Ovary (tissue), 9 donors: ENCODE data around the gene CCDC14. TPM values are rescaled to one million over a fixed set of nuclear protein-coding genes. Genes with fewer than 3 reads are reported as not detected.
"Not testable (repeated sequence)": the region's sequence is repeated elsewhere in the genome, so short reads cannot be mapped to it uniquely, and the experiment has no call there.

ENCODE experiments used
- DNase-seq, 5 donors: peaks; one replicate each; pipeline ENCODE4 v3.0.0-alpha.2; 2019 to 2020
- H3K27ac ChIP-seq, 2 donors: fragments of 200-600 bp; one replicate each; pipeline versions ENCODE4 v1.5.1 to v1.8.0; 2019 to 2022
- H3K27me3 ChIP-seq: fragments of 200-600 bp; one replicate; pipeline ENCODE4 v1.8.0; 2022
- H3K36me3 ChIP-seq: fragments of 200-600 bp; sonication (generic); one replicate; pipeline ENCODE4 v1.5.1; 2019
- H3K4me1 ChIP-seq: one replicate; pipeline ENCODE4 v1.8.1; 2013; ENCODE audit warnings: mild to moderate bottlenecking, moderate library complexity; ENCODE audit not compliant: insufficient read depth
- H3K4me3 ChIP-seq: fragments of 200-600 bp; sonication (generic); one replicate; pipeline ENCODE4 v1.5.1; 2017
- H3K9me3 ChIP-seq, 2 donors: fragments of 200-600 bp in 1 of 2; sonication (generic) in 1 of 2; one replicate each; pipeline versions ENCODE4 v1.5.1 to v1.8.1; 2013 to 2019; ENCODE audit warnings: mild to moderate bottlenecking in 1 of 2, moderate library complexity in 1 of 2
- CTCF ChIP-seq, 3 donors: fragments of 450-650 bp in 2 of 3; fragments of 200-600 bp in 1 of 3; IDR thresholded peaks; one replicate each; pipeline versions ENCODE4 v1.5.1 to v1.8.0; 2016 to 2022; ENCODE audit warnings: antibody characterized with exemption in 3 of 3, mild to moderate bottlenecking in 1 of 3
- EP300 ChIP-seq: sonication (generic); formaldehyde crosslinking; IDR thresholded peaks from one replicate; pipeline ENCODE4 v1.6.1; 2017; ENCODE audit warnings: antibody characterized with exemption
- POLR2A ChIP-seq: fragments of 450-650 bp; IDR thresholded peaks from one replicate; pipeline ENCODE4 v1.6.1; 2017; ENCODE audit warnings: antibody characterized with exemption, mild to moderate bottlenecking, moderate library complexity
- WGBS, 3 donors: extraction: QIAGEN DNeasy Blood & Tissue Kit in 1 of 3; methylation state at CpG; one replicate each; pipeline versions ENCODE4 v1.1.5 to v1.1.7; 2013 to 2017; 5-methylcytosine and 5-hydroxymethylcytosine counted together
- intact Hi-C, 4 donors: fragments of 100-400 bp; cut with DNase I; formaldehyde crosslinking; loops; one replicate each; pipeline versions ENCODE4 v1.11.0 to v1.15.1; 2022 to 2023
- polyA plus RNA-seq, 2 donors: library from polyadenylated mRNA; stranded (reverse); fragments of 200-250 nt in 1 of 2; fragments of 350-450 nt in 1 of 2; fragmentation: Illumina TruSeq in 1 of 2; extraction: RNeasy Lipid Tissue Mini Kit (QIAGEN cat#74804) in 1 of 2; gene quantifications; one replicate each; pipeline ENCODE4 v1.2.3, GENCODE V29; 2013 to 2014
- total RNA-seq, 7 donors: library from RNA; depleted of rRNA in 2 of 7; stranded (reverse); fragments of >200 nt in 2 of 7; fragmentation: NEBNext Ultra II Directional in 3 of 7; extraction: Animal tissue kit (Norgen Biotek cat#: 25700) in 3 of 7; gene quantifications; one replicate each; pipeline versions ENCODE4 v1.1.0 to v1.2.4, GENCODE V29; 2016 to 2023
- donor health status: DM: no; HTN: no; CAD: no; lungs with moderate emphysema.
- donor health status: DM: no; HTN: no; CAD: no.
- donor health status: Bipolar disorder and iron deficiency.
- donor health status: DM: yes; HTN: yes; CAD: no.
- donor health status: DM: no; HTN: no; CAD: no.
- donor health status: DM: yes; HTN: yes; CAD: no.

The CCDC14 gene
- total and polyA plus RNA-seq, 9 donors = 19.9 to 32.1 (median 27.0) TPM

- no peaks in the 10 kb centered on the region for H3K27me3 ChIP-seq
- H3K9me3 ChIP-seq = peaks cover 0 to 4% of the 10 kb centered on the region in 2 donors
- H3K4me3 ChIP-seq = no peak overlapping the region
- no peaks in the 10 kb centered on the region for H3K36me3 ChIP-seq
- no peak for DNase-seq
- H3K4me1 ChIP-seq = no peaks in the 10 kb centered on the region
- H3K27ac ChIP-seq = no peak overlapping the region
- intact Hi-C loops = no loop called here
- no peak for TF ChIP-seq POLR2A
- TF ChIP-seq EP300 = no peak
- TF ChIP-seq CTCF (IDR thresholded peaks at IDR 0.05) = no peak
- 65 to 78% (median 74%) methylated on average over 2 of the region's 2 CpGs for whole genome bisulfite sequencing, 3 donors
Measured at GRCh38 chr3:123997543-123997942, 36.5 kb upstream of the CCDC14 start.

GRCh38 chr3:123993818-123994217 is 32.8 kb upstream of the CCDC14 start:
- Histone ChIP-seq H3K4me1 (no peaks in the 10 kb centered on the region), H3K4me3 (no peak overlapping the region), H3K36me3 (no peaks in the 10 kb centered on the region), H3K27ac (no peak overlapping the region), H3K9me3 (peaks cover 0 to 4% of the 10 kb centered on the region in 2 donors), H3K27me3 (no peaks in the 10 kb centered on the region)
- 81 to 90% (median 83%) methylated on average over 1 of the region's 1 CpG for WGBS, 3 donors
- intact Hi-C loops = no loop called here
- TF ChIP-seq POLR2A (no peak), CTCF (IDR thresholded peaks at IDR 0.05) (no peak), EP300 (no peak)
- no peak for DNase-seq

- 3 to 5% methylated on average over 4 to 8 of the region's 49 CpGs; no CpG with 5 or more reads in 1 of the 3 donors for WGBS, 3 donors
- H3K4me1 ChIP-seq, DNase-seq, H3K9me3 ChIP-seq, H3K4me3 ChIP-seq, H3K36me3 ChIP-seq, H3K27ac ChIP-seq, H3K27me3 ChIP-seq, intact Hi-C loops: not testable (repeated sequence)
Measured at GRCh38 chr3:123991730-123992588, 30.9 kb upstream of the CCDC14 start, which contains the start of gene ROPN1. Gene ROPN1 (minus strand): TSS chr3:123992124. CDS start chr3:123980481, 11,643 bp downstream.

- TF ChIP-seq EP300 (no peak), POLR2A (no peak), CTCF (IDR thresholded peaks at IDR 0.05) (no peak)
- no peak for DNase-seq
- no peaks in the 10 kb centered on the region for H3K4me1 ChIP-seq
- no peaks in the 10 kb centered on the region for H3K27me3 ChIP-seq
- no peak overlapping the region for H3K4me3 ChIP-seq
- H3K9me3 ChIP-seq = no peaks in the 10 kb centered on the region
- intact Hi-C loops = no loop called here
- no peak overlapping the region for H3K27ac ChIP-seq
- WGBS, 3 donors = 77 to 79% (median 78%) methylated on average over 3 of the region's 3 CpGs
- H3K36me3 ChIP-seq = no peaks in the 10 kb centered on the region
Measured at GRCh38 chr3:123986427-123986826, 25.4 kb upstream of the CCDC14 start.

- intact Hi-C loops = no loop called here
- H3K4me1 ChIP-seq = no peaks in the 10 kb centered on the region
- TF ChIP-seq POLR2A = no peak
- TF ChIP-seq CTCF (IDR thresholded peaks at IDR 0.05) = no peak
- TF ChIP-seq EP300 = no peak
- H3K9me3 ChIP-seq = no peaks in the 10 kb centered on the region
- DNase-seq = no peak
- no peak overlapping the region for H3K4me3 ChIP-seq
- no peaks in the 10 kb centered on the region for H3K36me3 ChIP-seq
- H3K27me3 ChIP-seq = no peaks in the 10 kb centered on the region
- 82 to 87% (median 85%) methylated on average over 3 of the region's 3 CpGs for WGBS, 3 donors
- no peak overlapping the region for H3K27ac ChIP-seq
Measured at GRCh38 chr3:123984957-123985356, 23.9 kb upstream of the CCDC14 start.
